SU-DHL-6 (cell line): ENCODE results near the gene COQ9.
"Not testable (repeated sequence)": the region's sequence is repeated elsewhere in the genome, so short reads cannot be mapped to it uniquely, and the experiment has no call there.

ENCODE experiments used
- H2AFZ ChIP-seq: fragments of 200-600 bp; sonication (generic); 2 replicates; pipeline ENCODE4 v1.6.1; 2014; ENCODE audit warnings: low read depth, mild to moderate bottlenecking, moderate library complexity, mixed read lengths, antibody characterized with exemption, low read length; ENCODE audit not compliant: severe bottlenecking
- H3F3A ChIP-seq: fragments of 200-600 bp; shearing (Covaris generic); 2 replicates; pipeline ENCODE4 v1.6.0; 2016; ENCODE audit warnings: antibody characterized with exemption, mild to moderate bottlenecking; ENCODE audit not compliant: insufficient read depth
- H3K27ac ChIP-seq: fragments of 200-600 bp; sonication (generic); 2 replicates; pipeline ENCODE4 v1.5.1; 2016; ENCODE audit warnings: low read depth, mild to moderate bottlenecking, low read length, moderate library complexity, mixed read lengths
- H3K27me3 ChIP-seq: fragments of 200-600 bp; sonication (generic), shearing (Covaris generic); 2 replicates; pipeline ENCODE4 v1.6.0; 2014; ENCODE audit warnings: mild to moderate bottlenecking, low read length
- H3K36me3 ChIP-seq: fragments of 200-600 bp; sonication (generic); 2 replicates; pipeline ENCODE4 v1.6.1; 2014; ENCODE audit warnings: mild to moderate bottlenecking, low read length, mixed read lengths
- H3K4me2 ChIP-seq: fragments of 300-600, 200-600 bp; shearing (Covaris generic), sonication (generic); 2 replicates; pipeline ENCODE4 v1.6.0; 2014; ENCODE audit warnings: low read length, low read depth, mild to moderate bottlenecking; ENCODE audit not compliant: poor library complexity, severe bottlenecking
- H3K4me3 ChIP-seq: fragments of 200-600 bp; sonication (generic); 2 replicates; pipeline ENCODE4 v1.5.1; 2014; ENCODE audit warnings: antibody characterized with exemption, low read length, mild to moderate bottlenecking, mixed read lengths; ENCODE audit not compliant: insufficient read depth, poor library complexity, severe bottlenecking
- H3K79me2 ChIP-seq: fragments of 200-600 bp; sonication (generic); 2 replicates; pipeline ENCODE4 v1.6.1; 2014; ENCODE audit warnings: mild to moderate bottlenecking, low read length, moderate library complexity; ENCODE audit not compliant: insufficient read depth
- H3K9ac ChIP-seq: fragments of 200-600 bp; sonication (generic); 2 replicates; pipeline ENCODE4 v1.7.0; 2014; ENCODE audit warnings: mild to moderate bottlenecking, low read length
- H3K9me2 ChIP-seq: fragments of 200-600 bp; sonication (generic); replicated peaks from 2 replicates; pipeline ENCODE4 v1.6.1; 2014; ENCODE audit warnings: low read length; ENCODE audit not compliant: insufficient read depth
- H3K9me3 ChIP-seq: fragments of 200-600 bp; sonication (generic); 2 replicates; pipeline ENCODE4 v1.6.1; 2014; ENCODE audit warnings: low read length, mixed read lengths; ENCODE audit not compliant: insufficient read depth
- H4K20me1 ChIP-seq: fragments of 200-600 bp; sonication (generic); 2 replicates; pipeline ENCODE4 v1.6.1; 2014; ENCODE audit warnings: low read depth, mild to moderate bottlenecking, antibody characterized with exemption, low read length, moderate library complexity, mixed read lengths
- CTCF ChIP-seq: fragments of 200-600 bp; sonication (generic); IDR thresholded peaks from one replicate; pipeline ENCODE4 v1.5.1; 2017; ENCODE audit warnings: antibody characterized with exemption, mild to moderate bottlenecking, low read length, moderate library complexity; ENCODE audit not compliant: insufficient read depth, poor library complexity, severe bottlenecking
- EZH2phosphoT487 ChIP-seq: fragments of 200-600 bp; sonication (generic), shearing (Covaris generic); conservative IDR thresholded peaks from 2 replicates; pipeline ENCODE4 v1.6.1; 2018; ENCODE audit warnings: mild to moderate bottlenecking, antibody characterized with exemption, low read length, moderate library complexity, mixed read lengths

COQ9 gene

GRCh38 chr16:57432989-57433388, 14.3 kb upstream of the COQ9 start:
- Histone ChIP-seq H3K9me2 (no peaks in the 10 kb centered on the region), H3K4me2 (no peak overlapping the region), H4K20me1 (no peaks in the 10 kb centered on the region), H3K27ac (no peak overlapping the region), H3F3A (no peaks in the 10 kb centered on the region; the same call in 1 of the 2 replicates), H3K27me3 (no peaks in the 10 kb centered on the region), H3K36me3 (peaks cover 19% of the 10 kb centered on the region), H2AFZ (no peak overlapping the region), H3K9me3 (no peaks in the 10 kb centered on the region), H3K4me3 (no peak overlapping the region), H3K9ac (no peak overlapping the region), H3K79me2 (no peaks in the 10 kb centered on the region)
- TF ChIP-seq CTCF, result no peak
- no peak for TF ChIP-seq EZH2phosphoT487

DNA sequence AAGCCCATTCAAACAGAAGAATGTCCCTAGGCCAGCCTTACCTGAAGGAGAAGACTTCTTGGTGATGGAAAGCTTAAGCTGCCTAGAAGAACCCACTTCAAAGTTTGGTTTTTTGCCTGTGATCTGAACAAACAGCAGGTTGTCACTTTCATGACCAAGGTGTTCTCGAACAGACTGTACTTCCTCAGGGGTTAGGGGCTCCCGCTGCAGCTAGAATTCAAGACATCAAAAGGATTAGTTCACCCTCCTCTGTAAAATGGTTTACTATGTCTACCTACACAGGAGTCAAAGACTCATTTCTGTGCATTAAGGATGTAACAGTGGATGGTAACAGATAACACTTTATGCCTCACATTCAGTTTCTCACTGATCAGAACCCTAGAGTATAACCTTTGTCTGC, 13.3 kb upstream of the COQ9 start:
- no peak overlapping the region for H3K4me3 ChIP-seq
- H3K9me2 ChIP-seq, result no peaks in the 10 kb centered on the region
- H3K9me3 ChIP-seq, result no peaks in the 10 kb centered on the region
- no peak overlapping the region for H3K9ac ChIP-seq
- H3K36me3 ChIP-seq, result peaks cover 28% of the 10 kb centered on the region
- no peaks in the 10 kb centered on the region for H3K79me2 ChIP-seq
- no peaks in the 10 kb centered on the region for H3K27me3 ChIP-seq
- no peaks in the 10 kb centered on the region for H4K20me1 ChIP-seq
- TF ChIP-seq CTCF (no peak), EZH2phosphoT487 (no peak)
- H3K27ac ChIP-seq, result no peak overlapping the region
- no peak overlapping the region for H2AFZ ChIP-seq
- H3F3A ChIP-seq, result no peaks in the 10 kb centered on the region; the same call in 1 of the 2 replicates
- no peak overlapping the region for H3K4me2 ChIP-seq

DNA sequence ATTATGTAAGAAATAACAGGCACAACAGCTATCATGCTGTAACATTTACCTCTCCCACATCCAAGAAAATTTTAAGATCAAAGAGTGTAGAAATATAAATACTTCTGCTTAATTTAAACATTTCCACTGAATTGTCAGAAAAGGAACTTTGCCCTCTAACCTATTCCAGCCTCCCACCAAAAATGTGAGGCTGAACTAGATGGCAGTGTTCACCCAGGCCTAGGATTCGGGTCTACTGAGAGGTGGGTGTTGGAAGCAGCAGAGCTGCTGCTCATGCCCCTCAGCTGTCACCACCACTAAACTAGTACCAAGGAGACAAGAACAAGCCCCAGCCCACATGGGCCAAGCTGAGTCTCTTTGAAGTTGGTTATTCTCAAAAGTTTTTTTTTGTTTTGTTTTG, 11.4 kb upstream of the COQ9 start:
- H3K27ac ChIP-seq, result no peak overlapping the region
- H3K4me2 ChIP-seq, result no peak overlapping the region
- peaks cover 2% of the 10 kb centered on the region; the same call in 1 of the 2 replicates for H3K79me2 ChIP-seq
- H4K20me1 ChIP-seq, result no peaks in the 10 kb centered on the region
- no peaks in the 10 kb centered on the region for H3K27me3 ChIP-seq
- no peaks in the 10 kb centered on the region for H3K9me2 ChIP-seq
- no peaks in the 10 kb centered on the region; the same call in 1 of the 2 replicates for H3F3A ChIP-seq
- no peak overlapping the region for H3K9ac ChIP-seq
- no peak overlapping the region for H3K4me3 ChIP-seq
- H2AFZ ChIP-seq, result no peak overlapping the region
- no peak for TF ChIP-seq EZH2phosphoT487
- no peak for TF ChIP-seq CTCF
- peaks cover 30% of the 10 kb centered on the region for H3K36me3 ChIP-seq
- peaks cover 4% of the 10 kb centered on the region for H3K9me3 ChIP-seq

- H3K9ac ChIP-seq, H3K4me2 ChIP-seq, H3K4me3 ChIP-seq, H3K9me3 ChIP-seq, H2AFZ ChIP-seq, H3K27me3 ChIP-seq, H4K20me1 ChIP-seq, H3F3A ChIP-seq, H3K9me2 ChIP-seq, H3K27ac ChIP-seq: not testable (repeated sequence)
- peaks cover 35% of the 10 kb centered on the region for H3K79me2 ChIP-seq
- peaks cover 30% of the 10 kb centered on the region for H3K36me3 ChIP-seq
Measured at GRCh38 chr16:57439947-57440346, 7.3 kb upstream of the COQ9 start.

DNA sequence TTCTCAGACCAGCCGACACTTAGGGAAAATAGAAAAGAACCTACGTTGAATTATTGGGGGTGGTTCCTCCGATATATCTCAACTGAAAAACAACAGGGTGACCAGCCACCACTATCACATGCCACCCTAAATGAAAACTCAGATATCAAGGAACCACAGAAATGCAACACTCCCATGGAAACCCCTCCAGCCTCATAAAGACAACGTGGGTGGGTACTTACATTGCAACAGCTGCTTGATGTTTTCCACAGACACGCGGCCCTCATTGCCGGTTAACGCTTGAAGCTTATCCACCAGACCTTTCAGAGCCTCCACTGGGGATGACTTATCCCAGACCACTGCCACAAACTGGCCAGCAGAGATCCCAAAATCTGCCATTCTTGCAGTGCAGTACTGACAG, 6.7 kb upstream of the COQ9 start:
- H3K79me2 ChIP-seq, result peaks cover 40% of the 10 kb centered on the region

More for the DNA sequence above, 6.7 kb upstream of the COQ9 start:
- not testable (repeated sequence) for H3K9ac ChIP-seq, H4K20me1 ChIP-seq, H3K27ac ChIP-seq, H3K9me3 ChIP-seq, H3K4me3 ChIP-seq, H3K9me2 ChIP-seq, H3K4me2 ChIP-seq, H3K27me3 ChIP-seq, H3F3A ChIP-seq, H2AFZ ChIP-seq
- peaks cover 30% of the 10 kb centered on the region for H3K36me3 ChIP-seq
